Suppressor macrophage treated with lipopolysaccharide for 4 hours (primary cell): ENCODE measurements around the gene AHSG.
"Not testable (repeated sequence)": the region's sequence is repeated elsewhere in the genome, so short reads cannot be mapped to it uniquely, and the experiment has no call there.

ENCODE experiments used
- DNase-seq: peaks from one replicate; pipeline ENCODE4 v3.0.0-alpha.2; 2020

The AHSG gene

DNA sequence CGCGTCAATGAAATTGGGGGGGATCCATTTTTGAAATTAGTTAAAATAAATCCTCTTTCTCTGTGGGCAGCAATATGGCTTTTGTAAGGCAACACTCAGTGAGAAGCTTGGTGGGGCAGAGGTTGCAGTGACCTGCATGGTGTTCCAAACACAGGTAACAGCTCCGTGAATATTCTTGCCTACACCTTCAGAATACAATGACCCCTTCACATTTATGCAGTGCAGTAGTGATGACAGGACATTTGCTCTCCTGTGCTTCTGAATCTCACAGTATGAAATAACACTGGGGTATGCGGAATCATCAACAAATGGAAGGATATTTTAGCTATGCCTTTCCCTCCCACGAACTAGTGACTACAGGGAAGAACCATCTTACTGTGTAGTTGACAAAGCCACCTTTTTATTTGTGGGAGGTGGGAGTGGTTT is 6.9 kb downstream of the AHSG start:
- no peak for DNase-seq

DNA sequence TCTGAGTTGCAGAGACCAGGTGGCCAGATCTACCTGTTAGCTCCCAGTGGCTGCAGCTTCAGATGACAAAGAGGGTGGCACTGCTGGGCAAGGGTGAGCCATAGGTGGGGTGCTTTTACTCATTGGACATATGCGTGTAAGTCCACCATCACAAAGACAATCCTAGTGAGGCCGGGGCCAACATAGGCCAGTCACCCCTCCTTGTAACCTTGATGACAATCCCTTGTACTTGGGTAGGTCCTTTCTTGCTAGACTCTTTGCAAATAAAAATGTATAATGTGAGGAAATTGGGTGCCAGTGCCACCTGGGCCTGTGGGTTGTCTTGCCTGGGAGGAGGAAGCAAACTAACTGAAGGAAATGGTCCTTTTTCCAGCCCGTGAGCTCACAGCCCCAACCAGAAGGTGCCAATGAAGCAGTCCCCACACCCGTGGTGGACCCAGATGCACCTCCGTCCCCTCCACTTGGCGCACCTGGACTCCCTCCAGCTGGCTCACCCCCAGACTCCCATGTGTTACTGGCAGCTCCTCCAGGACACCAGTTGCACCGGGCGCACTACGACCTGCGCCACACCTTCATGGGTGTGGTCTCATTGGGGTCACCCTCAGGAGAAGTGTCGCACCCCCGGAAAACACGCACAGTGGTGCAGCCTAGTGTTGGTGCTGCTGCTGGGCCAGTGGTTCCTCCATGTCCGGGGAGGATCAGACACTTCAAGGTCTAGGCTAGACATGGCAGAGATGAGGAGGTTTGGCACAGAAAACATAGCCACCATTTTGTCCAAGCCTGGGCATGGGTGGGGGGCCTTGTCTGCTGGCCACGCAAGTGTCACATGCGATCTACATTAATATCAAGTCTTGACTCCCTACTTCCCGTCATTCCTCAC is 7.6 kb downstream of the AHSG start:
- no peak for DNase-seq

DNA sequence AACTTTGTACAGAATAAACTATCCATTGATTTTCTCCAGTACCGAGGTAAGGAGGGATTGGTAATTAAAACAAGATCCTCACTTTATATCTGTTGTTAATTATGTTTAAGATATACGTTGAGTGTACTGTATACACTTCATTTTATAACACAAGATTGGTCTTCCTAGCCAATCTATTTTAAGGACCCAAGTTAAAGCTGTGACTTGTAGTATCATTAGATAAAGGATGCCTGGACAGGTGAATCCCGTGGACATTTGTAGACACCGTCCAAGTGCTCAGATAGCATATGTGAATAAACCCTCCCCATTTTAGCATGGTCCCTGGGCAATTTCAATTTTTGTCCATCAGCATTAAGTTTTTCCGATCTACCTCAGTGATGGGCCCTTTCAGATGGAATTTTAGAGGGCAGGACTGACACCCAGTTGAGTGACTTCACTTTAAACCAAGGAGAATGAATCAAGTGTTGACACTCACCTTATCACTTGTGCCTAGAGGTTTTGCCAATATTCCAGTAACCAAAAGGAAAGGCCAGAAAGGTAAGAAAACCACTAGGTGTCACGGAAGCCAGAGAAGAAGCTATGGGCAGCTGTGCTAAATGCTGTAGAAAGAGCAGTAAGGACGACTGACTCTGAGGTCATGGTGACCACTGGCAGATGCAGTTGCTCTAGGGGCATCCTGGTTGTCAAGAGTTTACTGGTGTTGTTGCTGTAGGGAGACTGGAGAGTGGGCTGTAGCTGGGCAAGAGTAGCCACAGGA is 9.2 kb downstream of the AHSG start:
- DNase-seq, result no peak

DNA sequence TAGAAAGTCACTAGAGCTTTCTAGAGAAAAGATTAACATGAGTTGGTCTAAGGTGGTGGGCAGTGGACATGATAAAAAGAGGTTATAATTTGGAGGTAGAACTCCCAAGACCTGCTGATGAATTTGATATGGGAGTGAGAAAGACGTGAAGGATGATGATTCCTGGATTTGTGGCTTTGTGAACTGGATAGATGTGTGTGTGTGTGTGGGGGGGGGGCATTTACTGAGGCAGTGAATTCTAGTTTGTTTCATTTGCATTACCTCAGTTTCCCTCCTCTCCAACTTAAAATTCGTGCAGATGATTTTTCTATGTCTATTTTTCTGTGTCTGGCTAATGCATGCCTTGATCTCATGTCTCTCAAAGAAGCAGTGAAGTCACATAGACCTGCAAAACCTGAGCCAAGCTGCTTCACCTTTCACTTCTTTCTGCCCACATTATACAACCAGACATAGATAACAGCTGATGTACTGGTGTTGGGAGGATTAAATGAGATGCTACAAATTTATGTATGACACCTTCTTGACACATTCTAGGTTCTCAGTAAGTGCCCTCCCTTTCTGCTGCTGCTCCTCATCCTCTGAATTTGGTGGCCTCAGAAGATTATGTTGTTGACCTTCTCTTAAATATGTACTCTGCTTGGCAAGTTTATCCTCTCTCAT is 9.9 kb downstream of the AHSG start:
- no peak for DNase-seq

DNA sequence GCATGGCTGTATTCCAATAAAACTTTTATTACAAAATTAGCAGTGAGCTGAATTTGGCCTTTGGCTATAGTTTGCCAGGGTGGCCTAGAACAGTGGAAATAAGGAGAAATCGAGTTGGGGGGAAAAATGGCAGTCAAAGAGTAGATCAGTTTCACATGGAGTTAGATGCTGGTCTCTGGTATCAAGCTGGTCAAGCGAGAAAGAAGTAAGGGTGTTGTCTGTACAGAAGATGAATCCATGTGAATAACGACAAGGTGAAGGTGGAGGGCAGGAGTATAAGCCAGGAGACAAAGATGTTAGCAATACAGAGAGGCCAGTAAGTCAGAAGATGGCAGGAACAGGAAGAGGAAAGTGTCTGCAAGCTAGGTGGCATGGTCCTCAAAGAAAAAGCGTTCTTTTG is 11.7 kb downstream of the AHSG start:
- DNase-seq, result no peak

DNA sequence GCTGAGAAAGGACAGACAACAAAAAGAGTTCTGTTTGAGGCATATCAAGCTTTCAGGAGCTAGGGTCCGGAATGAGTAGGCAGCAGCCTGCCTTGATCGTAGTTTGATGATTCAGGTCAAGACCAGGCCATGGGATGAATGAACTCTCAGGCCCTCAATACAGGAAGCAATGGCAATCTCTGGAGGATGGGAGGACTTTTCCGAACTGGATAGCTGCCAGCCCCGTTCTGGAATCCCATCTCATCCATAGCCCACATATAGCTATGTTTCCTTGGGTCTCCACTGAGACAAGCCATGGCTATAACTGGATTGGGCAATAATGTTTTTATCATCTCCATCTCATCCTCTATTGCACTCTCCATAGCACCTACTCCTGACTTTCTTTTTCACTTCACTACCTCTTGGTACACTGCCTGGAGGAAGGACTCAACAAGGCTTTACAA is 12.8 kb downstream of the AHSG start:
- no peak for DNase-seq

DNA sequence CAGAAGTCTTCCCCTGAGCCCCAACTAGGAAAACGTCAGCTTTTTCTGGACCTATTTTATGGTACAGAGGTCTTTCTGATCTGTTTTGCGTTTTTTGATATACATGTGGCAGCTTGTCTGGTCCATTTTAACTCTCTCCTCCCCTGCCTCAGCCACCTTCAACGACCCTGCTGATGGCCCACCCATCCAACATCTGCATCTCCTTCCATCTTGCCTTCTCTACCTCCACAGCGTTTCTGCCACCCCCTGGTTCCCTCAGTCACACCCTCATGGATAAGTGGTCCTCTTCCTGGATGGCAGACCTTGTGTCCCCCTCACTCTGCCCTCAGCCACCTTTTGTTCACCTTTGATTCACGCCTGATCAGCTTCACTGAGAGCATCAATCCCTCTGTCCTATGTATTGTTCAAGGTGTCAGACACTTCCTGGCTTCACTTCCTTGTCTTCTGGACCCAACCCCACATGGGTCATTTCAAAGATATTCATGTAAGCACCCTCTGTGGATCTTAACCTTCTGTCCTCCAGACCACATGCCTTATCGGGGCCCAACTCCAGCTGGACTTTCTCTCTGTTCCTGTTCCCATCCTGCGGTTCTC is 13.5 kb downstream of the AHSG start:
- DNase-seq, result no peak

DNA sequence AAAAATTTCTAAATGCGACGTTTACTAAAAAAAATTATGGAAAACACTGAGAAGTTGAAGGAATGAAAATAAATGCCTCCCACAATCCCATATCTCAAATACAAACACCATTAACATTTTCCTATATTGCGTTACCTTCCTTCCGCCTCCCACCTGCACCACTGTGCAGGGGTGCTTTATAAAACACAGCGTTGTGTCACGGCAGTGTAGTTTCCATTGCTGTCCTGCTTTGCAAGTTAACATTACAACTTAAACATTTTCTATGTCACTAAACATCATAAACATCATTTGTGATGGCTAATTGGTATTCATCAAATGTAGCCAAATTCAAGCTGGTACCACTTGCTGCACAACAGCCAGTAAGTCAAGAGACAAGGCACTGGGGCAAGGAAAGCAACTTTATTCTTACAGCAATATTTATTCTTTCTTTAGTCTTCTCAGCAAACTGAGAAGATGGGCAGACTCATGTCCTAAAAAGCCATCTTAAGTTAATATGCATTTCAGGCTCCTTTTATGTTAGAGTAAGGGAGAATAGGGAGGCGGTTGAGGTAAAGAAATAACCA is 15.1 kb downstream of the AHSG start:
- no peak for DNase-seq

DNA sequence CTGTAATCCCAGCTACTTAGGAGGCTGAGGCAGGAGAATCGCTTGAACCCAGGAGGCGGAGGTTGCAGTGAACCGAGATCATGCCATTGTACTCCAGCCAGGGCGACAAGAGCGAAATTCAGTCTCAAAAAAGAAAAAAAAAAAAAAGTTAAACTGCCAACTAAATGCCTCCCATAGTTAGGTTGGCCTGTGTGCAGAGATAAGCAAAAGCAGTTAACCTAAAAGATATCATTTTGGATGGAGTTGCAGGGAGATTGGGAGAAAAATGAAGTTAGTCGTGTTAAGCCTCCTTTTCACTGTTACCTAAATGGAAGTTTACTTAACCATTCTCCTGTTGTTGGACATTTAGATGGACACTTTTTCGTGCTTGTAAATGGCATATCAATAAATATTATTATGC is 15.9 kb downstream of the AHSG start:
- DNase-seq, result no peak

DNA sequence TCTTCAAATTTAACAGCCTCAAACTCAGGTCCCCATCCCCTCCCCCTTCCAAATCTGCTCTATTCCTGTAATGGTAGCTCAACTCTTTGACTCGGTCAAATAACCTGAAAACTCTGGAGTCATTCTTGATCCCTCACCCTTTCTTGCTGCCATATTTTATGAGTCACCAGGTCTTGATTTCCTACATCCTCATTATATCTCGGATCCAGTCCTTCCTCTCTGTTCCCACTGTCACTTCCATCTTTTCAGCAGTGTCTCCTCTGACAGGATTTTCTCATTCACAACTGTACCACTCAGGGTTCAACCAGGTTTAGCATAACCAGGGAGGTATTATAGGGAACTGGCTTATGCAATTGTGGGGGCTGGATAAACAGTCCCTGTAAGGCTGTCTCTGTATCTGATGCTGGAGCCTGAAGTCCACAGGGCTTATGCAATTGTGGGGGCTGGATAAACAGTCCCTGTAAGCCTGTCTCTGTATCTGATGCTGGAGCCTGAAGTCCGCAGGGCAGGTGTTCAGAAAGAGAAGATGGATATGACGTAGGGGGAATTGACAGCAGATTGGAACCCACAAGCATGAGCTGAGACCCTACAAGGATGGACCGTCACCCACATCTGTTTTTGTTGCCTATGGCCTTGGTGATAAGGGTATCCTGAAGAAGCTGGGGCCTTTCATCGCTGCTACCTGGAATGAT is 18.2 kb downstream of the AHSG start:
- DNase-seq, result no peak

DNA sequence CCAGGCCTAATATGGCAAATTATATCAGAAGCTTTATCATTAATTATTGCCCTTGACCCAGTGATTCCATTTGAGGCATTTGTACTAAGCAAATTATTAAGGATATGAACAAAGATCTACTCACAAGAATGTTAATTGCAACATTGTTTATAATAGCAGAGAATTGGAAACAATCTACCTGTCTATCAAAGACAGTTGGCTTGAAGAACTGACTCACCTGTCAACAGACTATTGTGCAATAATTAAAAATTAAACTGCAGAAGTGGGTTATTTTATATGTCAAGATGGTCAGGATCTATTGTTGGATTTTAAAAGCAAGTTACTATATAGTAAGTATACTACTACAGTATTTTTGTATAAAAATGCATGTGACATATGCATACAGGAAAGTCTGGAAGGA is 20.6 kb downstream of the AHSG start:
- DNase-seq, result no peak

DNA sequence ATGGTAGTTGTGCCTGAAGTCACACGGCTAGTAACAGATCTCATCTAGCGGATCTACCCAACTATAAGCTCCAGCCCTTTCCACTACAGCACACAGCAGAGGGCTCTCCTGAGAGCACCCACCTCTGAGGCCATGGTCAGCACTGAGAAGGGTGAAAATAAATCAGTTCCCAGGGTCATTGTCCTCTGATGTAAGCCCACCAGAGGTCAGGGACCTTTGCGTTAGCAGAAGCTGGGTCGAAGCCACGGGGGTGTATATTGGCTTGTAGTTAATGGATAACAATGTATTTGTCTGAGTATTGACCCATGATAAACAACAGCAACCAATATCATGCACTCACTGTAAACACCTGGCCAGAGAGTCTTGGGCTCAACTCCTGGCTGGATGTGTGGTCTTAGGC is 21.3 kb downstream of the AHSG start:
- DNase-seq, result not testable (repeated sequence)

DNA sequence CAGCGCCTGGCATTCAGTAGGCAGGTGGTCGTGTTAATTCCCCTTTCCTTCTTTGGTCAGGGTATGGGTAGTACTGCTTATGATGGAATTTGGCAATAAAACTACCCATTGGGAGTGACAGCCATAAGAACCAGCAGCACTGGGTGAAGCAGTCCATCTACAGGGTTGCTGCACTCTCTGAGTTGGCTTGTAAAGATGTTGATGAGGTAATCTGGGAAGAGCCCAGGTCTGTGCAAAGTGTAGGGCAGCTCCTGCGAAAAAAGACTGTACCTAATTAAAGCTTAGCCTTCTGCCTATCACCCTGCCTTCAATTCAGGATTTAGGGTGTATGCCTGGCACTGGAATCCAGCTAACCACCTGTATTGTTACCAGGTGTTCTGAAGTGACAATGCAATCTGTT is 22.7 kb downstream of the AHSG start:
- no peak for DNase-seq

DNA sequence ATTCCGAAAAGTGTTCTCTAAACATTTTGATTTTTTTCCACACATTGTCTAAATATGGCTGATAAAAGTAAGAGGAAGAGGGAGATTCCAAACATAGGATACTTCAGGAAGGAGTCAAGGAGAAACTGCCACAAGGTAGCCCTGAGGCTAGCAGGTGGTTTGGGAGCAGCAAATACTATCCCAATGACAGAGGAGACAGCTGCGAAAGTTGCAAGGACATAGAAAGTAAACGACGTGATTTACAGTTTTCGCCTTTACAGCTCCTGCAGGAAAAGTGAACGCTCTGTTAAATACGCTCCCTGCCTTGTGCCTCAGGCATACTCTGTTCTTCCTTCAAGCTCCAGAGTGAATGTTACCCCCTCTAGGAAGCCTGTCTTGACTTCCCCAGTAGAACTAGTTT is 23.7 kb downstream of the AHSG start:
- no peak for DNase-seq

DNA sequence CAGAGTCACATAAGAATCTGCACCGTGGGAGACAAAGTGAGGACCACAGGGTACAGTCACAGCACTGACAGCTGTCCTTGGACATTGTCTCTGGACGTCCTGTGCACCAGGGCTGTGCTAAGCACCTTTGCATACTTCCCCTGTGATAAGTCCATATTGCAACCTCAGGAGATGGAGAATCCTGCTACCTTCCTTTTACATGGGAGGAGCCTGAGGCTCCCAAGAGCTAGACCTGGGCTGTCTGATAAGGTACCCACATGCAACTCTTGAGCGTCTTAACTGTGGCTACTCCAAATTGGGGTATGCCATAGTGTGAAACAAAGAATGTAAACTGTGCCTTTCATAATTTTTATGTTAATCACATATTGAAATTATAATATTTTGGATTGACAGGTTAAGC is 24.8 kb downstream of the AHSG start:
- DNase-seq, result no peak

DNA sequence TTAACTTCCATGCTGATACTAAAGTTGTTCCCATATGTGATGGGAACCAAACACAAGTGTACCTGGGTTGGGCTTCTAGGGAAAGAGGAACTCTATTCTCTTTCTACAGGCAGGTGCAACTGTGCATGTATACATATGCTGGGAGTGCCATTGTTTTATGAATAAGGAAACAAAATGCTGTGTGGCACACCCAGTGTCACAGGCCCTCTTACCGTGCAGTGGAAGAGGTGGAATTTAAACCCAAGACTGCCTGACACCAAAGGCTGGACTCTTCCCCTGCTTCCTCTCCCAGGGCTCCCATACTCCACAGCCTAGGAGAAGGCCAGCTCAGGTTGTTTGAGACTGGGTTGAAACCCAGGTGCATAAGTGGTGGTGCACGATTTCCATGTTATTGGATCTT is 25.4 kb downstream of the AHSG start:
- DNase-seq, result no peak

DNA sequence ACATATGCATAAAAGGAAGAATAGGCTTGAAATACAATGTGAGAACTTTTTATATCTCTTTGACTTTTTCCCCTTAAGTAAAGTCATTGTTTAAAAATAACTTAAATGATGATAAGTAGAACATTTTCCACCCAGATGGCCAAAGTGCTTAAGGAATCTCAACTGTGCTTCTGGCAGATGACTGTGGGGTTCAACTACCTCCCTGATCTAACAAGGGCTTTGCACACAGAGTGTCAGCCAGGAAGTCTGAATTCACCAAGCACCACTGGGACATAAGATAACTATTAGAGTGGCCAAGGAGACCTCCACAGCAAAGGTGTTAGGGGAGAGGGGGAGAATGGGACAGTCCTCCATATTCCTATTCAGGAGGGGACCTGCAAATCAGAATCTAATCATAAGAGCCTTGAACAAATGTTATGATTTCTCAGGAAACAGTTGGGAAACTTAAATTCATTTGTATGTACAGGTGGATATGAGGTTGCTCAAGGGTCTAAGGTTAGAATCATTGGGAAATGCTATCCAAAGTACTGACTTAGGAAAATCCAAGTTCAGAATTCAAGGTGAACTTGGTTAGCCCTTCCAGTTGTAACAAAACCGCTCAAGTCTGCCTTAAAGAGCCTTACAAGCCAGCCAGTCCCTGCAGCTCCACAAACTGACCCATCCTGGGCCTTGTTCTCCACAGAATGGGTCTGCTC is 27.1 kb downstream of the AHSG start, which contains the start of gene FETUB:
Gene FETUB (plus strand): TSS at position 622 of the 695 bp plus-strand sequence. CDS start 62 bp downstream, at position 684.
- DNase-seq, result no peak

DNA sequence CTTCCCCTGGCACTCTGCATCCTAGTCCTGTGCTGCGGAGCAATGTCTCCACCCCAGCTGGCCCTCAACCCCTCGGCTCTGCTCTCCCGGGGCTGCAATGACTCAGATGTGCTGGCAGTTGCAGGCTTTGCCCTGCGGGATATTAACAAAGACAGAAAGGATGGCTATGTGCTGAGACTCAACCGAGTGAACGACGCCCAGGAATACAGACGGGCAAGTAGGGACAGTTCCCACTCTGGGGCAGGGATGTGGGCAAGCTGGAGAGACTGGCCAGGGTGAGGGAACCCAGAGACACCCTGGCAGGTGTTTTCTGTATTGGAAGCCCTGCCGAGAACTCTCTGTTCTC is 27.6 kb downstream of the AHSG start:
- no peak for DNase-seq

DNA sequence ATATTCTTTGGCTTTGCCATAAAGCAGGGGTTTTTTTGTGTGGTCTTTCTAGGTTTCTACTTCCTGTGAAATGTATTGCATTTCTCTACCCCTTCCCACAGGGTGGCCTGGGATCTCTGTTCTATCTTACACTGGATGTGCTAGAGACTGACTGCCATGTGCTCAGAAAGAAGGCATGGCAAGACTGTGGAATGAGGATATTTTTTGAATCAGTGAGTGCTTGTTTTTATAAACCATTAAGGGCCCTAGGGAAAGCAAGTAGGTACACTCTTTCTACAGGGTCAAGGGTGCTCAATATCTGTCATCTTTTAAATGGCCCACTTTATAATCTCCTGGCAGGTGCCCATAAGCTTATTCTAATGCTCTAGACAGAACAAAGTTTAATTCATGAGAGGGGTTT is 28.1 kb downstream of the AHSG start:
- DNase-seq, result no peak

DNA sequence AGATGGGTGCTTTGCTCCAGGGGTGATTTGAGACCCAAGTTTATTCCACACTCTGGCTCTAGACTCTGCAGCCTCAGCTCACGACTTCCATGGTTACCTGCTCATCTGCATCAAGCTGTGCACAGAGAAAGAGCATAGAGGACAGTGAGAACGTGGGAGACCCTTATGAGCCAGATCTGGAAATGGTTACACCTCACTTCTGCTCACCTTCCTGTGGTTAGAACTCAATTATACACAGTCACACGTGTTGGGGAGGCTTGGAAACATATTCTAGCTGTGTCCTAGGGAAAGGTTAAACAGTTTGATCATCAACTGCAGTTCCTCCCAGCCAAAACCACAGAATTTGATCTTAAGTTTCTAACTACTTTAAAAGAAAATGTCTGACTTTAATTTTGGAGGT is 29.2 kb downstream of the AHSG start:
- no peak for DNase-seq

DNA sequence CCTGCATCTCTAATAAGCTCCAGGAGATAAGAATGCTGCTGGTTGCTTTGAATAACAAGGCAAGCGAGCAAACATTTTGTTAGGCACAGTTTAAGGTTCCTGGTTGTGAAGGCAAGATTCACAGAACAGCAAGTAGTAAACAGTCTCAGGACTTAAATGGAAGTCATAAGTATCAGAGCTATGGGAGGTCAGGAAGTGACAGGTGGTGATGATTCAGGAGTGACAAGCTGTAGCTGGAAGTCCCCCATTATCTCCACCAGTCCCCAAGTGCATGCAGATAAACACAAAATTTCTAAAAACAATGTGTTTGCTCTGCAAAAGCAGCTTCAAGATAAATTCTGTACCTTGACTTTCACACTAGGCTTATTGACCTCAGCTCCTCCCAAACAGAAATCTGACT is 30.6 kb downstream of the AHSG start:
- DNase-seq, result no peak

DNA sequence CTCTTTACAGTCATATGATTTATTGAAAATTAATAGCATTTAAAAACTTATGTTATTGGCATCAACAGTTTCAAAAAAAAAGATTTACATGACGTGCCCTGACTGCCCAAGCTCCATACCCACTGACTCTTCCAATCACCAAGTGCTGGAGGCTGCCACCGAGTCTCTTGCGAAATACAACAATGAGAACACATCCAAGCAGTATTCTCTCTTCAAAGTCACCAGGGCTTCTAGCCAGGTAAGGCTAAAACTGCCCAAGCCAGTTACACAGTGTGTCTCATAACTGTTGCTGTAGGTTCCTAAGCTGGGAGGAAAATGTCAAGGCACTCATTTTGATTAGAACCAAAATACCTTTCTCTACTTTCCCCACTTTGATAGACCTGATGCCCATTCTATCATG is 31.8 kb downstream of the AHSG start:
- no peak for DNase-seq
